GM10266 (cell line): ENCODE measurements around the gene P2RX2.

ENCODE experiments used
- DNase-seq: peaks from one replicate; pipeline ENCODE4 v3.0.0; 2012; ENCODE audit errors: extremely low spot score
- TF ChIP-seq, protein P1 (sequence below): IDR thresholded peaks from 2 replicates; pipeline ENCODE4 v1.5.1; 2012; ENCODE audit warnings: mild to moderate bottlenecking, low read depth; ENCODE audit not compliant: control insufficient read depth, insufficient read depth; ENCODE audit errors: missing control alignments

The P2RX2 gene

DNA sequence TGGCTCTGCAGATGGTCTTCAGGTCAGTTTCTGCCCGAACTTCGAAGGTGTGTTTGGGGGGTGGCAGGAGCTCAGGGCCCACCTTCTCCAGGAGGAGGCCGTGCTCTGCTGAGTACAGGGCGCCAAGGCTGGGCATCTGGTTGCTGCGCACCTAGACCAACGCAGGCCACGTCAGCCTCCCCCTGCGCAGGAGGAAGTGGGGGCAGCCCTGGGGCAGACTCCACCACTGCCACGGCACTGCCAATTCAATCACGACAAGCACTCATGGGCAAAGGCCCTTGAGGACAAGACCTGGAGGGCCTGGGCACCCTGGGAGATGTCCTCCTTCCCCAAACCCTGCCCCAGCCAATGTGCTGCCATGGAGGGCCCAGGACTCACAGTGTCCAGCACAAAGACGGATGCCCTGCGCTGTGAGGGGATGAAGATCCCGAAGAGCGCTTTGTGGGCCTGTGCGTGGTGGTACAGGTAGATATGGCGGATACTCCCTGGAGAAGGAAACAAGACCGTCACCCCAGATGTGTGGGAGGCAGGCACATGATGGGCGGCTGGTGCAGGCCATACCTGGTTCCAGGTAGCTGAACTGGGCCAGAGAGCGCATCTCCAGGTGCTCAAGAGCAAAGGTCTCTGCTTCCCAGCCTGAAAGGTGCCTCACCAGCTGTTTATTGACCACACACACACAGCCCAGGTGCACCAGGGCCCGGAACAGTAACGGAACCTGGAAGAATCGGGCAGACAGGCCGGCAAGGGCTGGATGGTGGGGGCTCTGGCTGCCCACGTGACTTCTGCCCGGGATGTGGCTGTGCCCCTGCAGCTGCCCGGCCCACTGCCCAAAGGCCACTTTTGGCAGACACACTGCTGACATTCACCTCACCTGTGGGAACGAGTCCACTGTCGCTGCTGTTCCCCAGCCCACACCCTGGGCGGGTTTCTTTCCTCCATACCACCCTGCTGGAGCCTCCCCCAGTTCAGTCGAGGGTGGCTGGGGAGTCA lies 24.6 kb downstream of the P2RX2 start:
- no peak for DNase-seq
- TF ChIP-seq, protein P1, sequence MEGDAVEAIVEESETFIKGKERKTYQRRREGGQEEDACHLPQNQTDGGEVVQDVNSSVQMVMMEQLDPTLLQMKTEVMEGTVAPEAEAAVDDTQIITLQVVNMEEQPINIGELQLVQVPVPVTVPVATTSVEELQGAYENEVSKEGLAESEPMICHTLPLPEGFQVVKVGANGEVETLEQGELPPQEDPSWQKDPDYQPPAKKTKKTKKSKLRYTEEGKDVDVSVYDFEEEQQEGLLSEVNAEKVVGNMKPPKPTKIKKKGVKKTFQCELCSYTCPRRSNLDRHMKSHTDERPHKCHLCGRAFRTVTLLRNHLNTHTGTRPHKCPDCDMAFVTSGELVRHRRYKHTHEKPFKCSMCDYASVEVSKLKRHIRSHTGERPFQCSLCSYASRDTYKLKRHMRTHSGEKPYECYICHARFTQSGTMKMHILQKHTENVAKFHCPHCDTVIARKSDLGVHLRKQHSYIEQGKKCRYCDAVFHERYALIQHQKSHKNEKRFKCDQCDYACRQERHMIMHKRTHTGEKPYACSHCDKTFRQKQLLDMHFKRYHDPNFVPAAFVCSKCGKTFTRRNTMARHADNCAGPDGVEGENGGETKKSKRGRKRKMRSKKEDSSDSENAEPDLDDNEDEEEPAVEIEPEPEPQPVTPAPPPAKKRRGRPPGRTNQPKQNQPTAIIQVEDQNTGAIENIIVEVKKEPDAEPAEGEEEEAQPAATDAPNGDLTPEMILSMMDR, result no peak

DNA sequence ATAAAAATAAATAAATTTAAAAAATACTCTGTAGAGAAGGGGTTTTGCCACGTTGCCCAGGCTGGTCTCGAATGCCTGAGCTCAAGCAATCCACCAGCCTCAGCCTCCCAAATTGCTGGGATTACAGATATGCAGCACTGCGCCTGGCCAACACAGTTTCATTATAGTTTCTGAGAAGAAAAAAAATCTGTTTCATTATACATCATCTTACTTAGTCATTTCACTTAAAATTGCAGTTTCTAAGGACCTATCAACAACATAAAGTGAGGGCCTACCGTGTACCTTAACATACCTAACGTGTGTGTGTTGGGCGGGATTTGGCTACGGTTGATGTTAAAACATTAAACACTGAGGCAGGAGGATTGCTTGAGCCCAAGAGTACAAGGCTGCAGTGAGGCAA lies 28.3 kb downstream of the P2RX2 start:
- no peak for DNase-seq
- TF ChIP-seq, protein P1, result no peak

DNA sequence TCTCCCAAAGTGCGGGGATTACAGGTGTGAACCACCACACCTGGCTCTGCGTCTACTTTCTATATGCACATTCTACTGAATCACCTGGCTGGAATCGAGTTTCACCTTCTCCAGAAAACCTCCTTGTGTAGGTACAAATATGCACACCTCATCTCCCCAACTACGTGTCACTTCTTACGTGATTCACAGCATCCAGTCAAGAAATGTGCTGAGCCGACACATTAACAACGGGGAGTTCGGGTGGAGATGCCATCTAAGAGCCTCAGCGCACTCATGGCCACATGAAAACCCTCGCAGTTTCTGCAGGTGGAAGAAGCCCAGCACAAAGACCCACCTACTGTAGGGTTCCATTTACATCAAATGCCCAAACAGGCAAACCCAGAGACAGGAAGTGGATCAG lies 29.3 kb downstream of the P2RX2 start:
- no peak for DNase-seq
- TF ChIP-seq, protein P1, result no peak

DNA sequence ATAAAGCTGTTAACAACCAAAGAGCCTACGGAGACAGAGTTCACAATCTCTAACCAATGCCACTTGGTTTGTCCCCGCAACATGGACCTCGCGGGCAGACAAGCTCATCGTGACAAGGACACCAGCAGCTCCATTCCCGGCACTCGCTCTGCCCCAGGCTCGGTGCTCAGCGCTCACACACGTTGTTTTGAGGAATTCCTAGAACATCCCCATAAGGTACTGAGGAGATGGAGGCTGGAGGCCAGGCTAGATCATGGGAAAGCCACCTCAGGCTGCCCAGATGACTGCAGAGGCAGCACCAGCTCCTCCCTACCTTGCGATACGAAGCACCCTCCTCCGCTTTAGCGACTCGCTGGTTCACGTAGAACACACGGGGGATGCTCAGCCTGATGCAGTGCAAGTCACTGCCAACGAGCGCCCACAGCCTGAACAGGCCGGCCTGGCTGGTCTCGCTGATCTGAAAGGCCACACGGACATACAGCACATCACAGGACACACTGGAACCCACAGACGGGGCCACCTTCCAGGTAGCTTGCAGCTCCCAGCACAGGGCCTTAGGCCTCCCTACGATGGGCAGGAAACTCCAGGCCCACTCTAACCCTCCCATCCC lies 30.1 kb downstream of the P2RX2 start:
- TF ChIP-seq, protein P1, result no peak
- no peak for DNase-seq

DNA sequence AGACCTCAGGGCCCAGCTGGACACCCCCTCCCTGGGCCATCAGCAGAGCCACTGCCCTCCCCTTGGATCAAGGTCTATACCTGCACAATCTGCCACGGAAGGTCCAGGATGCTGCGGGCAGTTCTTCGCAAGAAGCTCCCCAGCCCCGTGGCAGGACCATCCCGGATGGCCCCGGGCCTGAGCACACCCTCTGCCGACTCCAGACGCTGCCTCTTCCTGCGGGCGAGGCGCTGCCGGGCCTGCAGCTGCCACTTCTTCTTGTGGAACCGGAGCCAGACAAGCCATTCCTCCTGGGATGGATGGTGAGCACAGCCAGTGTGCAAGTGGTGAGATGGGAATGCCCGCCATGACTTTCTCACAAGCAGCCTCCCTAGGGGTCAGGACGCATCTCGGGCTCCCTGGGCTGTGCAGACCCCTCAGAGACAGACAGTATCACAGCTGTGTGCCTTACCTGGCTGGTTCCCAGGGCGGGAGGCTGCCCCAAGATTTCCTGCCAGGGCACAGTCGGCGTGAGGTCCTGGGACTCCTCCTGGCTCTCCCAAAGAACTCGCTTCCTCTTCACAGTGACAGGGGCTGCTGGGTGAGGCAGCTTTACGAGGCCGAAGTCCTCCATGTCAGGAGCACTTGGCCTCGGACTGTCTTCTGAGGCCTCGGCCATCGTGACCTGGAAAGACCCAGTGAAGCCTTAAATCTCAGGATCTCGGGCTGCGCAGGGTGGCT lies 30.8 kb downstream of the P2RX2 start:
- TF ChIP-seq, protein P1, result no peak
- DNase-seq, result no peak

DNA sequence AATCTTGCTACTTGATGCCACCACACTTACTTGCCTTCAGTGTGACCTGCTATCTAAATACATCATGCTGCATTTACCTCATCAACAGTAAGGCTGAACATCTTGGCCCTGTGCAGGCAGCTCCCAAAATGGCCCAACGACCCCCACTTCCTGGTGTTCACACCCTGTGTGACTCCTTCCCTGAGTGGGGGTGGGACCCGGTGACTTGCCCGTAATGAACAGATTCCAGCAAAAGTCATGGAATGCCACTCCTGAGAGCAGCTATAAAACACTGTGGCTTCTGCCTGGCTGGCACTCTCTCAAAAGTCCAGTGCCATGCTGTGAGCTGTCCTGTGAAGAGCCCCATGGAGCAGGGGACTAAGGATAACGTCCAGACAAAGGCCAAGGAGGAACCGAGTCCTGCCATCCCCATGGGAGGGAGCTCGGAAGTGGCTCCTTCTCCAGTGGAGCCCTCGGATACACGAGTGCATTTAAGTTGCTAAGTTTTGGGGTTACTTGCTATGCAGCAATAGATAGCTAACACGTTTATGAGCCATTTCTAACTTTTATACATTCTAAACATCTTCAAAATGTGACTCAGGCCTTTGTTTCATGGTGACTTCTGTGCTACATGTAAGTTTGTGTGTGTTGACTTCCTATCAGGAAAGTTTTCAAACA lies 33.0 kb downstream of the P2RX2 start:
- no peak for DNase-seq
- TF ChIP-seq, protein P1, result no peak
